Activated naive CD4-positive, alpha-beta T cell treated with anti-CD3 and anti-CD28 coated beads for 36 hours (primary cell): ENCODE data around the gene CDC26. TPM values are rescaled to one million over a fixed set of nuclear protein-coding genes. Genes with fewer than 3 reads are reported as not detected.

Experiments used
- CTCF ChIA-PET: fragments of 350-600 bp; sonication (Branson Sonifier 250); formaldehyde crosslinking; loops from one replicate; lab custom pipeline; 2021; ENCODE audit warnings: antibody characterized with exemption; lab: Charles Lee
- DNase-seq: peaks from one replicate; pipeline ENCODE4 v3.0.0-alpha.2; 2020
- H3K27ac Mint-ChIP-seq: one replicate; pipeline ENCODE4 v1.8.0; 2021; ENCODE audit warnings: mild to moderate bottlenecking, mixed read lengths
- H3K27me3 Mint-ChIP-seq: one replicate; pipeline ENCODE4 v1.8.0; 2021; ENCODE audit warnings: low read depth, mixed read lengths
- H3K36me3 Mint-ChIP-seq: one replicate; pipeline ENCODE4 v1.8.0; 2021; ENCODE audit warnings: low read depth, mixed read lengths
- H3K4me1 Mint-ChIP-seq: one replicate; pipeline ENCODE4 v1.8.0; 2021; ENCODE audit warnings: low read depth, mixed read lengths
- H3K4me3 Mint-ChIP-seq: one replicate; pipeline ENCODE4 v1.8.0; 2021; ENCODE audit warnings: mild to moderate bottlenecking, moderate library complexity, mixed read lengths
- H3K9me3 Mint-ChIP-seq: one replicate; pipeline ENCODE4 v1.8.0; 2021; ENCODE audit warnings: mixed read lengths
- intact Hi-C: fragments of 100-400 bp; cut with micrococcal nuclease; formaldehyde crosslinking; loops from one replicate; pipeline ENCODE4 v1.15.1; 2023
- total RNA-seq, 2 experiments: library from RNA; stranded (reverse); gene quantifications; one replicate each; pipeline ENCODE4 v1.2.3, GENCODE V29; 2021

CDC26 gene
- 10 to 100 TPM; 36.3 to 38.1 TPM for total RNA-seq

- peak; percentile 96 for DNase-seq
- Mint-ChIP-seq H3K4me1 (peaks cover 31% of the 10 kb centered on the region), H3K4me3 (no peak within 1 kb of the TSS), H3K36me3 (peaks cover 36% of the 10 kb centered on the region), H3K9me3 (no peaks in the 10 kb centered on the region), H3K27me3 (no peaks in the 10 kb centered on the region), H3K27ac (no peak within 1 kb of the TSS)
- CTCF ChIA-PET: interaction anchor here (0.6 to 4.1 kb wide), 28 partner anchors 13 to 381 kb away, joined by 3 to 58 read pairs (median 5); partner anchors contain the start of genes ALAD, C9orf43, FKBP15 and POLE3
- intact Hi-C loops: loop anchor here (1.0 to 10.0 kb wide), 16 partner anchors 34 to 1109 kb away; partner anchors contain the start of genes AKNA, ALAD, C9orf43 and FKBP15
Measured at GRCh38 chr9:113275157-113276131, at the start of gene CDC26, which contains the start of gene PRPF4. Gene CDC26, minus strand, starts transcription at chr9:113275572. Its CDS starts 3,065 bp downstream, at chr9:113272507. Gene PRPF4, plus strand, starts transcription at chr9:113275658. Its CDS starts 86 bp downstream, at chr9:113275744.

- intact Hi-C loops: no loop called here
Measured at GRCh38 chr9:113322671-113323070, 47.3 kb upstream of the CDC26 start.

DNA sequence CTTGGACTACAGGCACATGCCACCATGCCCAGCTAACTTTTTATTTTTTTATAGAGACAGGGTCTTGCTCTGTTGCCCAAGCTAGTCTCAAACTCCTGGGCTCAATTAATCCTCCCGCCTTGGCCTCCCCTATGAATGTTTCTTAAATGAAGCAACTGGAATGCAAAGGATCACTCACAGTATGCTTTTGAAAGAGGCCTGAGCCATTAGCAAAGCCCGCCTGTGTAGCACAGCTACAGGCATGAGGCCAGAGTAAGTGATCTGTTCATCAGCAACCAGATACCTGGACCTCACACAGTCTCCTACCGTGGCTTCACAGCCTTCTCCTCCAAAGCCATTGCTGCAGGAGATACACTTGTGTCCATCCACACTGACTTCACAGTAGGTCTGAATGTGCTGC is 44.7 kb upstream of the CDC26 start:
- intact Hi-C loops: no loop called here

More at GRCh38 chr9:113322671-113323070, 47.3 kb upstream of the CDC26 start:
- no peak for DNase-seq
- H3K4me1 Mint-ChIP-seq: no peaks in the 10 kb centered on the region
- H3K4me3 Mint-ChIP-seq: no peak overlapping the region
- no peaks in the 10 kb centered on the region for H3K9me3 Mint-ChIP-seq
- H3K36me3 Mint-ChIP-seq: no peaks in the 10 kb centered on the region
- CTCF ChIA-PET: no interaction called here
- H3K27me3 Mint-ChIP-seq: no peaks in the 10 kb centered on the region
- H3K27ac Mint-ChIP-seq: no peak overlapping the region

GRCh38 chr9:113319054-113319453 is 43.7 kb upstream of the CDC26 start:
- no peak for DNase-seq
- H3K4me1 Mint-ChIP-seq: no peaks in the 10 kb centered on the region
- intact Hi-C loops: no loop called here
- H3K27me3 Mint-ChIP-seq: no peaks in the 10 kb centered on the region
- no peak overlapping the region for H3K4me3 Mint-ChIP-seq
- H3K9me3 Mint-ChIP-seq: no peaks in the 10 kb centered on the region
- H3K27ac Mint-ChIP-seq: no peak overlapping the region
- H3K36me3 Mint-ChIP-seq: no peaks in the 10 kb centered on the region
- CTCF ChIA-PET: interaction anchor here (0.7 to 0.9 kb wide), 2 partner anchors 21 to 336 kb away, joined by 3 to 4 read pairs; partner anchors contain the start of gene WDR31

More for the DNA sequence above, 44.7 kb upstream of the CDC26 start:
- H3K36me3 Mint-ChIP-seq: no peaks in the 10 kb centered on the region
- no peak overlapping the region for H3K4me3 Mint-ChIP-seq
- no peak for DNase-seq
- no peaks in the 10 kb centered on the region for H3K27me3 Mint-ChIP-seq
- CTCF ChIA-PET: no interaction called here
- no peak overlapping the region for H3K27ac Mint-ChIP-seq
- no peaks in the 10 kb centered on the region for H3K4me1 Mint-ChIP-seq
- H3K9me3 Mint-ChIP-seq: no peaks in the 10 kb centered on the region

GRCh38 chr9:113317777-113318176 is 42.4 kb upstream of the CDC26 start:
- H3K4me3 Mint-ChIP-seq: no peak overlapping the region
- H3K9me3 Mint-ChIP-seq: no peaks in the 10 kb centered on the region
- no peak overlapping the region for H3K27ac Mint-ChIP-seq
- intact Hi-C loops: no loop called here
- H3K36me3 Mint-ChIP-seq: no peaks in the 10 kb centered on the region
- CTCF ChIA-PET: interaction anchor here (0.9 kb wide), 2 partner anchors 24 to 338 kb away, joined by 3 to 4 read pairs; no protein-coding TSS in a partner anchor
- H3K4me1 Mint-ChIP-seq: no peaks in the 10 kb centered on the region
- H3K27me3 Mint-ChIP-seq: no peaks in the 10 kb centered on the region
- no peak for DNase-seq

DNA sequence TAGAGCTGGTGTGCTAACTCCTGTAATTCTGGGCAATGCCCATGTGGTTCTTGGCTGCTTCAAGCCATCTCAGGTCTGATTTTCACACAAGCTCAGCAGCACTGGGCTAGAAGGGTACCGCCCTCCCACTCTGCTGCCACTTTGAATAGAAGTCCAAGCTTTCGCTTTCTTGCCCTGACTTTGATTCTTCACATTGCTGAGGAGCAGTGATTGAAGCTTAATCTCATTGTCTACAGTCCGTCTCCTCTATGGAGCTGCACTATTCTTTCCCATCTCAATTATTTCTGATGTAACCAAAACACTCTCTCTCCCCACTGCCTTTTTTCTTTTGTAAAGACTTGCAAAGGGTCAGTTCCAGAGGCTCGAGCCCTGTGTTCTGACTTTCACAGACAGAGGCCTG is 40.7 kb upstream of the CDC26 start:
- CTCF ChIA-PET: interaction anchor here (0.7 kb wide), 1 partner anchor 110 kb away, joined by 3 read pairs; no protein-coding TSS in a partner anchor
- no peaks in the 10 kb centered on the region for H3K36me3 Mint-ChIP-seq
- H3K4me3 Mint-ChIP-seq: no peak overlapping the region
- H3K27ac Mint-ChIP-seq: no peak overlapping the region
- no peaks in the 10 kb centered on the region for H3K27me3 Mint-ChIP-seq
- no peak for DNase-seq
- no peaks in the 10 kb centered on the region for H3K9me3 Mint-ChIP-seq
- intact Hi-C loops: no loop called here
- no peaks in the 10 kb centered on the region for H3K4me1 Mint-ChIP-seq

GRCh38 chr9:113315231-113315630 is 39.9 kb upstream of the CDC26 start:
- CTCF ChIA-PET: interaction anchor here (0.7 kb wide), 1 partner anchor 111 kb away, joined by 3 read pairs; no protein-coding TSS in a partner anchor
- no peak overlapping the region for H3K4me3 Mint-ChIP-seq
- no peak overlapping the region for H3K27ac Mint-ChIP-seq
- H3K4me1 Mint-ChIP-seq: no peaks in the 10 kb centered on the region
- intact Hi-C loops: no loop called here
- H3K27me3 Mint-ChIP-seq: no peaks in the 10 kb centered on the region
- DNase-seq: no peak
- H3K9me3 Mint-ChIP-seq: no peaks in the 10 kb centered on the region
- no peaks in the 10 kb centered on the region for H3K36me3 Mint-ChIP-seq

DNA sequence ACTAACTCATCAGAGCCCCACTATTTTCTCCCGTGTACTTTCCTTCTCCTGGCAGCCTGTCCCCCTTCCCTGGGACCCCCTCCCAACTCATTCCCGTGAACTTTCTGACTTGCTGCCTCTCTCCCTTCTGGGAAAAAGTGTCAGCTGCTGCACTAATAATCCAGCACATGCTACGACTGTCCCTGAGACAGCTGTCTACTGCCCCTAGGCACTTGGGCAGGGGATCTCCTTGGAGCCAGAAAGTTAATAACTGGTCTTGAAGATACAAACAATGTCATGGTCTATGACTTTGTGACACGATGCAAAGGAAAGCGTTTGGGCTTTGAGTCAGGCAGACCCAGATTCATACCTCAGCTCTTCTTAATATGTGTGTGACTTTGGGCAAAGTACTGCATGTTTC is 37.9 kb upstream of the CDC26 start:
- DNase-seq: no peak
- Mint-ChIP-seq H3K4me1 (no peaks in the 10 kb centered on the region), H3K36me3 (no peaks in the 10 kb centered on the region), H3K4me3 (no peak overlapping the region), H3K27me3 (no peaks in the 10 kb centered on the region), H3K9me3 (no peaks in the 10 kb centered on the region), H3K27ac (no peak overlapping the region)
- intact Hi-C loops: no loop called here
- CTCF ChIA-PET: no interaction called here

DNA sequence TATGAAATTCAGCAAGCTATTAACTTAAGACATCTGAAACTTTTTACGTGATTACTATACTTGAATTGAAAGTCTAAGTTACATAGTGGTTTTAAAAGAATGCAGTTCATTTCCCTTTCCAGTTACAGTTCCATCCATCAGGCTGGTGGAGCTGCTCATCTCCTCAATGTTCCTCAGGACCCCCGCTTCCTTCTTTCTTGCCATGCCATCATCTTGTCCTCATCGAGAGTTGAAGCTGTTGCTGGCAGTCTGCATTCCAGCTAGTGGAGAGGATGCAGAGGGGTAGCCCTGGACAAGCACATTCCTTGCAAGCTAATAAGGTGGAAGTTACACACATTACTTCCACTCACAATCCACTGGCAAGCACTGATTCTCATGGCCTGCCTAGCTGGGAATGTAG is 36.6 kb upstream of the CDC26 start:
- Mint-ChIP-seq H3K4me1 (no peaks in the 10 kb centered on the region), H3K9me3 (no peaks in the 10 kb centered on the region), H3K36me3 (no peaks in the 10 kb centered on the region), H3K4me3 (no peak overlapping the region), H3K27me3 (no peaks in the 10 kb centered on the region), H3K27ac (no peak overlapping the region)
- CTCF ChIA-PET: interaction anchor here (0.6 to 1.7 kb wide), 3 partner anchors 24 to 94 kb away, joined by 4 to 9 read pairs (median 5); partner anchors contain the start of gene CDC26
- DNase-seq: no peak
- intact Hi-C loops: no loop called here

- CTCF ChIA-PET: interaction anchor here (0.6 to 1.9 kb wide), 6 partner anchors 19 to 347 kb away, joined by 3 to 11 read pairs (median 4); no protein-coding TSS in a partner anchor
- no peaks in the 10 kb centered on the region for H3K36me3 Mint-ChIP-seq
- no peaks in the 10 kb centered on the region for H3K4me1 Mint-ChIP-seq
- H3K9me3 Mint-ChIP-seq: no peaks in the 10 kb centered on the region
- H3K27ac Mint-ChIP-seq: no peak overlapping the region
- intact Hi-C loops: no loop called here
- DNase-seq: no peak
- no peaks in the 10 kb centered on the region for H3K27me3 Mint-ChIP-seq
- H3K4me3 Mint-ChIP-seq: no peak overlapping the region
Measured at GRCh38 chr9:113310538-113310937, 35.2 kb upstream of the CDC26 start.

DNA sequence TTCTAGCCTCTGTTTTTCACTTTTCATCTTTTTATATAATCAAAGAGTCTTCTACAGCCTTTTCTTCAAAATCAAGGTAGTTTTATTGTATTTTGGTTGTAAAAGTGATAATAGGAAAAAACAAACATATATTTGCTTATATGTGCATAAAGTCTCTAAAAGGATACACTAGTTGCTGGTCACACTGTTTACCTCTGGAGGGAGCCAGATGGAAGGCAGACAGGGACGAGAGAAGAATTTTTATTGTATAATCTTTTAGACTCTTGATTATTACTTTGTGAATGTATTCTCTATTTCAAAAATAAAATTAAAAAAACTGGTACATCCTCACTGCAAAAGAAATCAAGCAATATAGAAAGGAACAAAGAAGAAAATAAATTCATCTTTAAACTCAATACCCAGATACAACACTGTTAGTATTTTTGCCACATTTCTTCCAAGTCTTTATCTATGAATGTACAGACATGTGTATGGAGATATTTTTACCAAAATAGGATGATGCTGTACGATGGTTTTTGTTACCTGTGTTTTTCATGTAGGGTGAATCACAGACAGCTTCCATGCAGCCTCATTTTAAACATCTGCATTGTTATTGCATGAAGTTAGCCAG is 33.9 kb upstream of the CDC26 start:
- no peaks in the 10 kb centered on the region for H3K36me3 Mint-ChIP-seq
- H3K9me3 Mint-ChIP-seq: no peaks in the 10 kb centered on the region
- CTCF ChIA-PET: interaction anchor here (0.6 to 2.1 kb wide), 11 partner anchors 35 to 1056 kb away, joined by 3 to 11 read pairs (median 5); partner anchors contain the start of genes ALAD, C9orf43 and POLE3
- DNase-seq: peak; percentile 53
- H3K4me1 Mint-ChIP-seq: no peaks in the 10 kb centered on the region
- intact Hi-C loops: loop anchor here (1.0 to 2.0 kb wide), 6 partner anchors 34 to 349 kb away; partner anchors contain the start of genes CDC26 and PRPF4
- H3K4me3 Mint-ChIP-seq: no peak overlapping the region
- no peaks in the 10 kb centered on the region for H3K27me3 Mint-ChIP-seq
- no peak overlapping the region for H3K27ac Mint-ChIP-seq
